ENCODE measurements around the gene SLC39A11.
"Not testable (repeated sequence)": the region's sequence is repeated elsewhere in the genome, so short reads cannot be mapped to it uniquely, and the experiment has no call there.

SLC39A11 gene

DNA sequence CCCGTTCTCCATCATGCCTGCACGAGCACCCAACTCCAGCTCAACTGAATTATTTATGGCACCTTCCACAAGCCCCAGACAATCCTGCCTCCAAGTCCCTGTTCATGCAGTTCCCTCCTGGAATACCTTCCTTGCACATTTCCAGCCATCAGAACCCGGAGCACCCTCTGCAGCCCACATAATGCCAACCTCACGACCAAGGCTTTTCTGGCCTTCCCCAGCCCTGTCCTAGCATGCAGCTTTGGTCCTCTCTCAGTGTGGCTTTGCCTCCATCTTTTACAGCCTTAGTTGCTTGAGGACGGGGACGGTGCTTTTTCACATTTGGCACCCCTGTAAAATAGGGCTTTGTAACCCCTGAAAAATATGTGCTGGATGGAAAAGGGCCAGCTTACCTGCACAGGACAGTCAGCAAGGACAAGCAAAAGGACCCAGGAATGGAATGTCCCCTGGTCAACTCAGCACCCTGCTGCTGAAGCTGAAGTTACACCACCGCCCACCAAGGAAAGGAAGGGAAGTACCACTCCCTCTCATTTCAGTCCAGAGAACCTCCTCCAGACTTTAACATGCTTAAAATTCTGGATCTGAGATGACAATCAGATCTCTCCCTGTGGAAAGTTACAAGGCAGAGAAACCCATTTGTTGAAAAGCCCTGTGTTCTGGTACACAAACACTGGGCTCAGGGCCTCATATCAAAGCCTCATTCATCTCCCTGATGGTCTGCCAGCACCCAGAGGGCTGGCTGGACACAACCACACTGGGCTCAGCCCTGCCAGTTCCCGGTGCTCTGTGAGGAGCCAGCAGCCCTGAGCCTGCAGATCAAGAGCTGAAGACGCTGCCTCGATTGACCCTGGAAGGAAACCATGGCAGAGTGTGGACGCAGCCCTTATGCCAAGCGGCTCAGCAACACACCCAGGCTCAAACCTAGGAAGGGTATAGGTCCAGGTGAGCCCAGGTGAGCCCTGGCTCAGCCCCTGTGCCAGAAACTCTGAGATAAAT is 2.9 kb downstream of the SLC39A11 start:
- DNase-seq (ENCODE audit: low read depth) = no peak
- no peak overlapping the region for H3K4me3 ChIP-seq (ENCODE audit: low read depth, low read length)

DNA sequence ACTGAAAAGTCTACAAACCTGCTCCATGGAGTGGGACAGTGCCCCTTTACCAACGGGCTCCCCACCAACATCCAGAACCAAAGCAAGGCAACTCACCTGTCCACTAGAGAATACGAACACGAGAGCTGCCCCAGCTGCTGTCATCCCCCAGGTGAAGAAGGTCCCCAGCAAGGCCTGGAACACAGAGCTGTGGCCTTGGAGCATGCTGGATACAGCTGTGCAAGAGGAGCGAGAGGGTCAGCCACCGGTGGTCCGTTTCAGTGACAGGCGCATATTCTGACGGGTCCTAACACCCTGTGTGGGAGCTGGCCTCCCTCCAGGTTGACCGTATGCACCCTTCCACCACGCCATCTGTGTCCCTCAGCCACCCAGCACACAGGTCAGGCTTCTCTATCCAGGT is 3.9 kb downstream of the SLC39A11 start:
- H3K4me3 ChIP-seq (ENCODE audit: low read depth, low read length) = no peak overlapping the region
- DNase-seq (ENCODE audit: low read depth) = no peak

DNA sequence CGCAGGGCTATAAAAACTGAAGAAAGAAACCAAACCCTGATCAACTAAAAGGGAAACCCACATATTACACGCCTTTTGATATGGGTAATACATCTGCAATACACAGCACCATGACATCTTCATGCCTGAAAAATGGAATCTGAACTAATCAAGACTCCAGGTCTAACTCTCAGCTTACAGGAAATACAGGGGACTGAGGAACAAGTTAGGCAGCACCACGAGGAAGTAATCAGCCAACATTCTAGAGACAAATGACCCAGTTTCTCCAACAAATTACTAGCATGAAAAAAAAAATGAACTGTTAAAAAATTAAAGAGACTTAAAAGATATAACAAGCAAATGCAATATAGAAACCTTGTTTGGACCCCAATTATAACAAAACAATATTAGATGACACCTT is 9.1 kb downstream of the SLC39A11 start:
- no peak for DNase-seq (ENCODE audit: low read depth)
- H3K4me3 ChIP-seq (ENCODE audit: low read depth, low read length) = no peak overlapping the region

DNA sequence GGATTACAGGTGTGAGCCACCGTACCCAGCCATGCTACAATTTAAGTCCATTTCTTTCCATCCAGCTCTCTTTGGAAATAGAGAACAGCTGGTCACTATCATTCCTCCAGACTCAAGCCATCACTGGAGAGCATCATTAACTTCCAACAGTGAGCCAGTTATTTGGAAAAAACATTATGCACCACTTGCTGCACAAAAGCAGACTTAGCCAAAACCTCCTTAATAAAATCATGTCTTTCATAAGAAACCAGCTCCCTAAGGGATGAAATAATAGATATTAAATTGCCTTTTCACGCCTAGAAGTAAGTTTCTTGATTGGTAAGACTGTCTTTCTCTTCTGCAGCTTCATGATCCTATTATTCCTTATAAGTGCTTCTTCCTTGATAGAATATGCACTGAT is 17.9 kb downstream of the SLC39A11 start:
- no peak for DNase-seq (ENCODE audit: low read depth)
- no peak overlapping the region for H3K4me3 ChIP-seq (ENCODE audit: low read depth, low read length)

DNA sequence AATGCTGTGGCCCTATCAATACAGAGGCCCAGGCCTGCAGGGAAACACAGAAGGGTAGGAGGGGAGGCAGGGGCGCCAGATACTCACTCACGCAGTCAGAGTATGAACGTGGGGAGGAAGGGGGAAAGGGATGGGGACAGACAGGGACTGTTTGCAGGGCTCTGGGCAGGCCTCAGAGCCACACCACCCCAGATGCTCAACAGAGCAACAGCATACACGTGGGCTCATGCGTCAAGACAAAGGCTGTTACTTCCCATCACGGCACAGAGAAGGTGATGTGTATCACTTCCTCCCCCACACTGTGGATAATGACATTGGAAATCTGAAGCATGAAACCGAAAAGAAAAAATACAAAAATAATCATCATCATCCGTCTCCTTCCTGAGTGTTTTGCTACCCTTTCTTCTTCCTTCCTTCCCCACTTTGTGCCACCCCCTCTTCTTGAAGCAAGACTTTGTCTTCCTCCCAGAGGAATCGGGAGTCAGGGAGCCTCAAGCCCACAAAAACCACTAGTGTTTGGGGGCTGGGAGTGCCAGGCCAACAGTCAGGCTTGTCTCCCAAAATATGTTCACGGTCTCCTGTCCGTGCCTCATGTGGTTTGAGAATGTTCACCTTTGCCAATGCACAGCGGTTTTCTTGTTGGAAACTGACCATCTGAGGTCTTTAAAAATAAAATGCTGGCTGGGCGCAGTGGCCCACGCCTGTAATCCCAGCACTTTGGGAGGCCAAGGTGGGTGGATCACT is 20.1 kb downstream of the SLC39A11 start:
- no peak for DNase-seq (ENCODE audit: low read depth)
- no peak overlapping the region for H3K4me3 ChIP-seq (ENCODE audit: low read depth, low read length)

DNA sequence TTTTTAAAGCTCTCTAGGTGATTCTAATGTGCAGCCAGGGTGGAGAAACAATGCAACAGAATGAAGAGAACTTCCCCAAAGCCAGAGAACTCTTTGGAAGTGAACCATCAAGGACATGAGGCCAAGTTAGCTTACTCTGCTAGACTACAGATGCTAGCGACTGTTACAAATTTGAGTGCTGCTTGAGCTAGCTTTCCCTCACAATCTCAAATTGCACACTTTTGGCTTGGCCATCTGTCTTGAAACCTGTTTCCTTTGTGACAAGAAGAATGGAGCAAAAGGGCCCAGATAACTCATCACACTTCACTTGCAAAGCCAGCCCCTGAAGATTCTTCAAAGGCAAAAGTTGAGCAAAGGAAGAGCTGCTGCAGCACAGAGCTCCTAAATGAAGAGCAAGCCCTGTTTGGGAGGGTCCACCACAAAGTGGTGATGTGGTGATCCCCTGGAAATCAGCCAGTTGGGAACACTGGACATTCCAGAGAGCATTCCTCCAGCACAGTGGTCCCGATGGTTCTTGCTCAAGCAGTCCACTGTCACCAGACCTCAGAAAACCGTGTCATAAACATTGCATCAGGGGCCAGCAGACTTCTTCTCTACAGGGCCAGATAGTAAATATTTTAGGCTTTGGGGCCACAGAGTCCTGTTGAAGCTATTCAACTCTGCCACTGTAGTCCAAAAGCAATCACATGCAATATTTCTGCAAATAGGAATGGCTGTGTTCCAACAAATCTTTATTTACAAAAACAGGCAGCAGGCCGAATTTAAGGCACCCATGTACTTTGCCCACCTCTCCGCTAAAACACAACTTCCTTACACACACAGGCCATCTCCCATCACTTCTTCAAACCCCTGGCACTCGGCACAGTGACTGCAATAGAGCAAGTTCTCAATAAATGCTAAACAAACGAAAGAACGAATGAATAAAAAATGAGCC is 21.2 kb downstream of the SLC39A11 start:
- DNase-seq (ENCODE audit: low read depth) = no peak
- H3K4me3 ChIP-seq (ENCODE audit: low read depth, low read length) = no peak overlapping the region

DNA sequence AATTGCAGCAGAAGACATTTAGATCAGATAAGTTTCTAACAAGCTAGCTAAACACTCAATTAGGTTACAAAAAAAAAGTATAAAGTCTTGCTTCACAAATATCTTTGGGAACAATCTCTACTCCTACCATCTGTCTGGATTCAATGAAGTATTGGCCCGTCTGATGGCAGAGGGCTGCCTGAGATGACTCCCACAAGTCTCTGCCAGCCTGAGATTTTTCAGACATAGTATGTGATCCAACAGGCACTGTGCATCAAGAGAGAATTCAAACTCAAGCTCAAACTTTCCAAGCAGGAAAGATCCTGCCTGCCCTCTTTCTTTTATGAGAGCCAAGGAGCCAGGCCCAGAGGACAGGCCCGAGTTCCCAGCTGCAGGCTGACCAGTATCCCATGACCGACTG is 22.6 kb downstream of the SLC39A11 start:
- no peak overlapping the region for H3K4me3 ChIP-seq (ENCODE audit: low read depth, low read length)
- DNase-seq (ENCODE audit: low read depth) = no peak

DNA sequence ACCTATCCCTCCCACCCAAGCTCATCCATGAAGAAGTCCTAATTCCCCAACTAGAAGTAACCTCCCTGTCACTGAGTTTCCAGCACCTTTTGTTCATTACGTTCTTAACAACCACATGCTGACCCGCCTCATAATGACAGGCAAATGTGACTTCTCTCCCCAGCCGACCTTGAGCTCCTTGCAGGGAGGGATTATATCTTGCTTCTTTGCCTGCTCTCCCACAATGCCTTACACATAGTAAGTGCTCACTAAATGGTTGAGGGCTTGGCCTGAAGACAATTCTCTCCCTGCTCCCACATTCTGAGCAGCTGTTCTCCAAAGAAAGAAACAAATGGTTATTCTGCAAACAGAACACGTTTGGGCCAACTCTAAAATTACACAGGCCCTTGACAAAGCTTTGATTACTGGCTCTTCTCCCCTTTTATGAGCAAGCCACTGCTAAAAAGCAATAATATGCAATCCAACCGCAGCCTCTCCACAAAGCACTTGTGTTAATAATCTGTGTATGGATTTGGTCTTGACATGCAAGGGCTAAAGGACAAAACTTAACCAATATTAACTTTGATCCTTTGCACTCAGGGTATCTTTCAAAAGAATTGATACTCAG is 23.2 kb downstream of the SLC39A11 start:
- DNase-seq (ENCODE audit: low read depth) = no peak
- no peak overlapping the region for H3K4me3 ChIP-seq (ENCODE audit: low read depth, low read length)

DNA sequence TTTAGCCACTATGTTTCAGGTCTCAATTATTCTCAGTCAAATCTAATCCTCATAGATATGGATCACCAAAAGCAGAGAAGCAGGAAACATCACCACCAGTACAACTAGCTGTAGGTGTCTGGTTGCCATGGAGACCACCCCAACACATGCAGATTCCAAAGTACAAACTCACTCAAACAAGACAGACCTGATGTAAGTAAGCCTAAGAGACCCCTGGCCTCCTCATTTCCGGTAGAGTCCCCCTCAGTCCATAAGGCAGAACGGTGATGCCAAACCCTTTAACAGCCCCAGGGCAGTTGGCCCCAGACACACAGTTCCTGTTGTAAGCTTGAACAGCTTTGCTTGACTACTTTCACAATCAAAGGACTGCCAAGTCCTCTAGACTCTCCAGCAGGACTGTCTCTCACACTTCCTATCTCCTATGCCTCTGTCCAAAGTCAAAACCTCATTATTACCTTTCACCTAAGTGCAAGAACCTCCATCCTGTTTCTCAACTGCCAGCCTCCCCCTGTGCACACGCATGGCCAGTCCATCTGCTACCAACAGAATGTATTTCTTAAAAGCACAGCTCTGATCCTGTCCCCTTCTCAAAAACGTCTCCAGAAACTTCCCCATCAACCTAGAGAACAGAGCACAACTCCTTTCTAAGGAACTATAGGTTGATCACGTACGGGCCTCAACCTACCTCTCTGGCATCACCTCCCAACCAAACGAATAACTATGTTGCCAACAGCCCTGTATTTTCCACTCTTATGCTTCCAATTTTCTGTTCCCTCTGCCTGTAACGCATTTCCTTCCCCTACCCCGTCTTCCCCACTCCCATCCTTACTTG is 23.9 kb downstream of the SLC39A11 start:
- H3K4me3 ChIP-seq (ENCODE audit: low read depth, low read length) = no peak overlapping the region
- DNase-seq (ENCODE audit: low read depth) = peak; percentile 56

DNA sequence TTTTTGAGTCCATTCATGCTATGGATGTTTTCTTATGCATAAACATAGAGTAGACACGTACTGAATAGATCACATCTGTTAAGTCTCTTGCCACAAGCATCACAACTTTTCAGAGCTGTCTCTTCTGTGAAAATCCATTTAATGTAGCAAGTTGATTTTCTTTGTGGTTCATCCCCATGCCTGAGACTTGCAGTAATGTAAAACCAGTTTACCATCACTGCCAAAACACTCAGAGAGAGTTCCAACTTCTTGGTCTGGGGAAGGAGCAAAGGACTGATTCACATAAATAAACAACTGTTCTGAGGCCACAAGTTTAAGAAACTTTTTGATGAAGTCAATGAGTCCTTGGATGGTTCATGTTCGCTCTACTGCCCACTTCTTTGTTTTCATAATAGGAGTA is 24.8 kb downstream of the SLC39A11 start:
- not testable (repeated sequence) for H3K4me3 ChIP-seq (ENCODE audit: low read depth, low read length)
- DNase-seq (ENCODE audit: low read depth) = peak; percentile 82

DNA sequence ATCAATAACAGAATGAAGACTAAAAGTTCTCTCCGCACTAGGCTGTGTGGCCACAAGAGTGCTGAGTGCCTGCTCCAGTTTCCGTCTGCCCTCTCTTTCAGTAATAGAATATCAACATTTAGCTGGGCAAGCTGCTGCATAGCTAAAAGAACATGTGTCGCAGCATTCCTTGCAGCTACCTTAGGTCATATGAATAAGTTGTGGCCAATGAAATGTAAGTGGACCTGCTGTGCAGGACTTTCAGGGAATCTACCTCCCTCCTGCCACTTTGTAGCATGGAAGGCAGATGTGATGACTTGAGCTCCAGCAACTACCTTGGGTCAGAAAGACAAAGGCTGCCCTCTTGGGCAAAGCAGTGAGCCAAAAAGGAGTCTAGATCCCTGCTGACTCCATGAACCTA is 25.4 kb downstream of the SLC39A11 start:
- DNase-seq (ENCODE audit: low read depth) = no peak
- no peak overlapping the region for H3K4me3 ChIP-seq (ENCODE audit: low read depth, low read length)

DNA sequence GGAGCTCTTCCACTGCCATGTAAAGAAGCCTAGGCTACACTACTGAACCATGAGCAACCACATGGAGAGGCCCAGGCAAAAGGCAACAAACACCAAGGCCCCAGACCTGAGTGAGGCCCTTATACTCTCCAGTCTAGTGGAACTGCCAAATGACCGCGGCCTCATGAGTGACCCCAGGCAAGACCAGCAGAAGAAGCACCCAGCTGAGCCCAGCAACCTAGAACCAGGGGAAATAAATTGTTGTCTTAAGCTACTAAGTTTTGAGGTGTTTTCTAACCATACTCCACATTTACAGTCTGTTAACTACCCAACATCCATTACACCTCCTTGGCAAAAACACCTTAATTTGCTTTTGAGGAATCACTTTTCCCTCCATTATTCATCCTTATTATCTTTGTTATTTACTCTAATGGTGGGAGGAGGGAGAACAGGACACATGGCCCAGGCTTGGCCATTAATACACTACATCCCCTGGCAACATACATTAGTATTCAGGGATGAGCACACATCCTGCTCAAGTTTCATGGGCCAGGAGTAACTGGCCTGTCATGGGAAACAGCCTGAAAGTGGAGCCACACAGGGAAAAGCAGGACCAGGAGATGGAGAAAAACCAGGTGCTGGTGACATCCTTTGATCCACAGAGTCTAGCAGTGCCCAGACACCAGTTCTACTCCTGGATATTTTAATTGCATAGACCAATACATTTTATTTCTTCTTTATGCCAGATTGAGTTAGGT is 26.2 kb downstream of the SLC39A11 start:
- no peak overlapping the region for H3K4me3 ChIP-seq (ENCODE audit: low read depth, low read length)
- DNase-seq (ENCODE audit: low read depth) = no peak

DNA sequence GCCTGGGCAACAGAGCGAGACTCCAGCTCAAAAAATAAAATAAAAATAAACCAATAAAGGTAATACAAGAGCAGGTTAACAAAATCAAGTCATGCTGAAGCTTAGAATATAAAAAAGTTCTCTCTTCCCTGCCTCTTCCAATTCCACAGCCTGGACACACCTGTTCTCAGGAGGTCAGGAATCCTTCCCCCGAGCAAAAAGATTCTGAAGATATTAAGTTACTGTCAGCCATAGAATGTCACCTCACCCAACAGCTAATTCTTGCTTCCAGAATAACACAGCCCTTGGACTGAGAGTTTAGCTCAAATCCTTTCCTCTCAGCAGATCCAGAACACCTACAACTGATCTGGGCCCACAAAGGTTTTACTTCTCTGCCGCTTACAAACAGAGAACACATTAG is 27.1 kb downstream of the SLC39A11 start:
- DNase-seq (ENCODE audit: low read depth) = no peak
- no peak overlapping the region for H3K4me3 ChIP-seq (ENCODE audit: low read depth, low read length)

DNA sequence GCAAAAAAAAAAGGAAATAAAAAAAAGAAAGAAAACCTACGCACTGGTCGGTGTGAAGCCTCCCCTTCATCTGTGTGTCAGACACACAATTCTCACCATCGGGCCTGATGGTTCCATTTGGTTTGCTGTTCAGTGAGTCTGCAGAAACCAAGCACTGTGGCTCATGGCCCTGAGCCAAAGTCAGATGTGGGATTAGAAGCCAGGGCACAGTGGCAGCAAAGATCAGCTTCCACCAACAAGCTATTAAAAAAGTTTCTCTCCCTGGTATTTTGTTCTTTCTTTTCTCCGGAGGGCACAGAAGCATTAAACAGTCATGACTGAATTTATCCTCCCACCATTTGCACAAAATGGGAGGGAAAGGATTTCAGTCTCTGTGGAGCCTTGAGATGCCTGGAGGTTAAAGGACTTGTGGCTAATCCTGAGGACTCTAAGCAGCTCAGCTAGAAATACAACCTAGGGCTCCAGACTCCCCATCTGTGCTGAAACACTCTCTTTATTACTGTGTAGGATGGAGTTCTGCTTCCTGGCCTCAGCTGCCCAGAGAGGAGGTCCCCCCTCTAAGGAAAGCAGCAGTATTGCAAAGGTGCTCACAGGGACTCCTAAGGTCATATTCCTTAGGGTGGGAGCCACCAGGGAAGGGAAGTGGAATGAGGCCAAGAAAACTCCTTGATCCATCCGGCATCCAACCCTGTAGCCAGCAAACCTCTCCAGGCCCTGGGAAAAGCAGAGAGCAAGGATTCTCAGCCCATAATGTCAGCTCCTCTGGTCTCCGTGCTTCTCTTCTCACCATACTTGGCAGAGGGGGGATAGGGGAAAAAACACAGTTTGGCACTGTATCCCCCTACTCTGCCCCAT is 28.2 kb downstream of the SLC39A11 start:
- DNase-seq (ENCODE audit: low read depth) = no peak
- H3K4me3 ChIP-seq (ENCODE audit: low read depth, low read length) = no peak overlapping the region

DNA sequence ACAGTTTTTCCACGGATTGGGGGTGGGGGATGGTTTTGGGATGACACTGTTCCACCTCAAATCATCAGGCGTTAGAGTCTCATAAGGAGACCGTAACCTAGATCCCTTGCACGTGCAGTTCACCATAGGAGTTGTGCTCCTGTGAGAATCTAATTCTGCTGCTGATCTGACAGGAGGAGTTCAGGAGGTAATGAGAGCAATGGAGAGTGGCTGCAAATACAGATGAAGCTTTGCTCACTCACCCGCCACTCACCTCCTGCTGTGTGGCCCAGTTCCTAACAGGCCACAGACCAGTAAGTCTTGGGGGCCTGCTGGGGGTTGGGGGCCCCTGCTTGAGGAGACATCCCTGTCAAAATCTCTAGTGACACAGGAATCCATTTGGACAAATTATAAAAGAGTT is 29.8 kb downstream of the SLC39A11 start:
- no peak overlapping the region for H3K4me3 ChIP-seq (ENCODE audit: low read depth, low read length)
- DNase-seq (ENCODE audit: low read depth) = no peak

DNA sequence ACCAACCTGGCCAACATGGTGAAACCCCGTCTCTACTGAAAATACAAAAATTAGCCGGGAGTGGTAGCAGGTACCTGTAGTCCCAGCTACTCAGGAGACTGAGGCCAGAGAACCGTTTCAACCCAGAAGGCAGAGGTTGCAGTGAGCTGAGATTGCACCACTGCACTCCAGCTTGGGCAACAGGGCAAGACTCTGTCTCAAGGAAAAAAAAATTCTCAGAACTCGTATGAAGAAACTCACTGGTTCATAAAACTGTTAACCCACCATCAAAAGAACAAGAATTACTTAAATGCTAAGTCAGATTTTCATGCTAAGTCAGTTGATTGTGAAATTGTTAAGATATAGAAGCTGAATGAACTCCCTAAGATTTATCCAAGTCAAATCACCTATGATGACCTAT is 31.3 kb downstream of the SLC39A11 start:
- DNase-seq (ENCODE audit: low read depth) = no peak
- no peak overlapping the region for H3K4me3 ChIP-seq (ENCODE audit: low read depth, low read length)

DNA sequence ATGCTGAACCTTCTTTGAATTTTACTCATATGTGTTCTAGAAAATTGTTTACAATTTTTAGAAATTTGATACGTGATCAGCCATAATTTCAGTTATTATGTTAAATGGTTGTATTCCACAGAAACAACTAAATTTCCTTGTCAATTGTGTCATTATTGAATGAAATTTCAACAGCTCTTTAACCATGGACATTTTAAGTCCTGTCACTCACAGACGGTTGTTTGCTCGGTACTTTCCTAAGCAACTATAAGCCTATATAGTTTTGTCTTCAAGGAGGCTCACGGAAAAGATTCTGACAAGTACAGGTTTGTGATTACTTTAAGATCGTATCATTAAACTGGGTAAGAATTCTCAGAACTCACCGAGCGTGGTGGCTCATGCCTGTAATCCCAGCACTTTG is 31.8 kb downstream of the SLC39A11 start:
- H3K4me3 ChIP-seq (ENCODE audit: low read depth, low read length) = no peak overlapping the region
- no peak for DNase-seq (ENCODE audit: low read depth)
